SK-MEL-5 (cell line): ENCODE measurements around the gene SPTBN4. TPM values are rescaled to one million over a fixed set of nuclear protein-coding genes. Genes with fewer than 3 reads are reported as not detected.
"Not testable (repeated sequence)": the region's sequence is repeated elsewhere in the genome, so short reads cannot be mapped to it uniquely, and the experiment has no call there.

Source experiments
- DNase-seq: peaks from one replicate; pipeline ENCODE4 v3.0.0-alpha.2; 2016; ENCODE audit warnings: low read depth, low spot score
- in situ Hi-C: cut with HindIII; loops from 2 replicates; pipeline ENCODE4 v1.10.0; 2016; ENCODE audit warnings: low sequenced_read_pairs, high pct_unique_total_duplicates, low pct_unique_long_range_greater_than_20kb
- total RNA-seq: library from RNA; depleted of rRNA; stranded (reverse); fragments of >200 nt; shearing (Covaris generic); gene quantifications from 2 replicates; pipeline ENCODE4 v1.2.3, GENCODE V29; 2014

SPTBN4 gene
- total RNA-seq, 1 experiment from 2014 or later: 0.53 TPM

DNA sequence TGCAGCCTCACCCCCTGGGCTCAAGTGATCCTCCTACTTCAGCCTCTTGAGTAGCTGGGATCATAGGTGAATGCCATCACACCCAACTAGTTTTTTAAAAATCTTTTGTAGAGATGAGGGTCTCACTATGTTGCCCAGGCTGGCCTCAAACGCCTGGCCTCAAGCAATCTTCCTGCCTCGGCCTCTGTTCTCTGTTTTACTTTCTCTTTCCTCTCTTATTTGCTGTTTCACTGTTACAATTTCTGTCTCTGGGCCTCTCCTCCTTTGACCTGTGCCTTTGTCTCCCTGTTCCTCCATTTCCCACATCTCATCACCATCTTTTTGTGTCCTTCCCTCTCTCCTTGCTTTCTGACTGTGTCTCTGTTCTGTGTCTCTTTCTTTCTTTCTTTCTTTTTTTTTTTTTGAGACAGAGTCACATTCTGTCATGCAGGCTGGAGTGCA is 119.2 kb downstream of the SPTBN4 start:
- in situ Hi-C loops: no loop called here
- no peak for DNase-seq

DNA sequence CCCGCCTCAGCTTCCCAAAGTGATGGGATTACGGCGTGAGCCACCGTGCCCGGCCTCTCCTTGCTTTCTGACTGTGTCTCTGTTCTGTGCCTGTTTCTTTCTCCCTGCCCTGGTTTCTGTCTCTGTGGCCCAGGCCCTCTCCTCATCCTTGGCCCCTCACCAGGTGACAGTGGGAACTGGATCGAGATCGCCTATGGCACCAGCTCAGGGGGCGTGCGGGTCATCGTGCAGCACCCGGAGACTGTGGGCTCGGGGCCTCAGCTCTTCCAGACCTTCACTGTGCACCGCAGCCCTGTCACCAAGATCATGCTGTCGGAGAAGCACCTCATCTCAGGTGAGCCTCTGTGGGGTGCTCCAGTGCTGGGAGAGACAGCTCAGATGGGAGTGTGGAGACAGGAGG is 119.8 kb downstream of the SPTBN4 start:
- DNase-seq: no peak
- in situ Hi-C loops: no loop called here

DNA sequence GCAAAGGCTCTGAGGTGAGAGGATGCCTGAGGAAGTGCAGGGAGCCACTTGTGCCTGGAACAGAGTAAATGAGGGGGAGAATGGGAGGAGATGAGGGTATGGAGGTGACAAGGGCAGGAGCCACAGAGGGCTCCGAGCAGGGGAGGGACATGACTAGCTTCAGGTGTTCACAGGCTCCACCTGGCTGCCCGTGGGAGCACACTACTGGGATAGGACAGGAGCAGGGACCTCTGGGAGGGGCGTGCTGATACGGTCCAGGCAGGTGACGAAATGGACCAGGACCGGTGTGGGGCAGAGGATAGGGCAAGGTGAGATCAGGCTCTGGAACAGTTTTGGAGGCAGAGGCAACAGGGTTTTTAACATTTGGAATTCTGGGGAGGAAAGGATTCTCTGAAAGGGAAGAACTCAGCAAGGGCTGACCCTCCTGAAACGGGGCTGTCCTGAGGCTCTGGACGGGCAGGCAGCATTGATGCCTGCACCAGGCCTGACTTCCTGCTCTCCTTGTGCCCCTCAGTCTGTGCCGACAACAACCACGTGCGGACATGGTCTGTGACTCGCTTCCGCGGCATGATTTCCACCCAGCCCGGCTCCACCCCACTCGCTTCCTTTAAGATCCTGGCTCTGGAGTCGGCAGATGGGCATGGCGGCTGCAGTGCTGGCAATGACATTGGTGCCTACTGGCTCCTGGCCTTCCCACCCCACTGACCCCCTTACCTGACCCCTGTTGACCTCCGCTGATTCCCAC is 121.5 kb downstream of the SPTBN4 start:
- in situ Hi-C loops: no loop called here
- no peak for DNase-seq

DNA sequence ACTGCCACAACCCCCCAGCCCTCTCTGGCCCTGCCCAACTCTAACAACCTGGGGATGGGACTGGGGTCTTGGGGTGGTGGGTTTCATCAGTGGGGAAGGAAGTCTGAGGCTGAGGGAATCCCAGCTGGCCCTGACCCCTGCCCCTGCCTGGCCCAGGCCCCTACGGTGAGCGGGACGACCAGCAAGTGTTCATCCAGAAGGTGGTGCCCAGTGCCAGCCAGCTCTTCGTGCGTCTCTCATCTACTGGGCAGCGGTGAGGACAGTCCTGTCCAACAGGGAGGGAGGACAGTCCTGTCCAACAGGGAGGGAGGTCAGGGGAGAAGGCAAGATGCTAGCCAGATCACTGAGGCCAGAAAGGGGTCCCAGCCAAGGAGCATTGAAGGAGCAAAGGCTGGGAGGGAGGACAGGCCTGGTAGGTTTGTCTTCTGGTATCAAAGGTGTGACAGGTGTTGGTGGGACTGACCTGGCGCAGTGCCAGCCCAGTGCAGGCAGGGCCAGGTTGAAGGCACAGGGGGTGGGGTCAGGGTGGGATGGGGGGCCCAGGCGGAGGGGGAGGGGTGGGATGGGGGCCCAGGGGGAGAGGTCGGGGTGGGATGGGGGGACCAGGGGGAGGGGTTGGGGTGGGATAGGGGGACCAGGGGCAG is 122.2 kb downstream of the SPTBN4 start:
- no peak for DNase-seq
- in situ Hi-C loops: no loop called here

DNA sequence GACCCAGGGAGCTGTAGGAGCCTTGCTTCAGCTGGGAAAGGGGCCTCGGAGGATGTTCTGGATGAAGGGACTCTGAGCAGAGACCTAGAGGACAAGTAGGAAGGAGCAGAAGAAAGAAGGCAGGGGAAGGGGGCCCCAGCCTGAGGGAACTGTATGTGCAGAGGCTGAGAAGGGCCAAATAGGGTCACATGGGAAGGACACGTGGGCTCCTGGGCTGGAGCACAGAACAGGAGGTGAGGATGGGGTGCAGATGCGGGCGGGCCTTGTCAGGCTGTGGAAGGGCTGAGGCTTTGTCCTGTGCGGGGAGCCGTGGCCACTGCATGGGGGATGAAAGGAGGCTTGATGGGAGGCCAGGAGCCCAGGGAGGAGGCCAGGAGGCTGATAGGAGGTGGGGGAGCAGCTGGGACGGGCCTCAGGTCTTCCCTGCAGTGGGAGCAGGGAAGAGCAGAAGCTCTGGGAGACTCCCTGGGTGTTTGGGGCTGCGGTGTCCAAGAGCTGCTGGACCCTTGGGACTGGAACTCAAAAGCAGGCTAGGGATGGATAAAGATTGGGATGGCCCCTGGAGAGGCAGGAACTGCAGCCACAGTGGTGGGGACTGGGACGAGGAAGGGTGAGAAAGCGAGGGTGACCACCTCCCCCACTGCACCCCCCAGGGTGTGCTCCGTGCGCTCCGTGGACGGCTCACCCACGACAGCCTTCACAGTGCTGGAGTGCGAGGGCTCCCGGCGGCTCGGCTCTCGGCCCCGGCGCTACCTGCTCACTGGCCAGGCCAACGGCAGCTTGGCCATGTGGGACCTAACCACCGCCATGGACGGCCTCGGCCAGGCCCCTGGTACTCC is 123.0 kb downstream of the SPTBN4 start:
- DNase-seq: no peak
- in situ Hi-C loops: no loop called here

DNA sequence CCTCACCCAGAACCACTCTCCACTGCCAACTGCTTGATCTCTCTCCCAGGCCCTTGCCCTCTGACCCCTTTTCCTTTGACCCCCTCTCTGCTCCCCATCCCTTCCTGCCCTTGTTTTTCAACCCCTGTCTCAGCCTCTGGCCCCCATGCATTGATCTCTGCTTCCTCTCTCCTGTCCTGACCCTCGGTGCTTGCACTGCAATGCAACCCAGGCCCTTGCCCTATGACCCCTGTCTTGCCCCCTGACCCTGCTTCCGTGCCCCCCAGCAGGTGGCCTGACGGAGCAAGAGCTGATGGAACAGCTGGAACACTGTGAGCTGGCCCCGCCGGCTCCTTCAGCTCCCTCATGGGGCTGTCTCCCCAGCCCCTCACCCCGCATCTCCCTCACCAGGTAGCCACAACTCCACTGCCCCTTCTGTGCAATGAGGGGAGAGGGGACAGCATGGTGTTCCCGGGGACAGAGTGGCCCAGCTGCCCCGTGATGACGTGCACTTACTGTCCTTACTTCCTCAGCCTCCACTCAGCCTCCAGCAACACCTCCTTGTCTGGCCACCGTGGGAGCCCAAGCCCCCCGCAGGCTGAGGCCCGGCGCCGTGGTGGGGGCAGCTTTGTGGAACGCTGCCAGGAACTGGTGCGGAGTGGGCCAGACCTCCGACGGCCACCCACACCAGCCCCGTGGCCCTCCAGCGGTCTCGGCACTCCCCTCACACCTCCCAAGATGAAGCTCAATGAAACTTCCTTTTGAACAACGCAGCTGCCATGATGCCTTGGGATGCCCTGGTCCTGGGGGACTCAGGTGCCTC is 123.9 kb downstream of the SPTBN4 start:
- DNase-seq: no peak
- in situ Hi-C loops: no loop called here

DNA sequence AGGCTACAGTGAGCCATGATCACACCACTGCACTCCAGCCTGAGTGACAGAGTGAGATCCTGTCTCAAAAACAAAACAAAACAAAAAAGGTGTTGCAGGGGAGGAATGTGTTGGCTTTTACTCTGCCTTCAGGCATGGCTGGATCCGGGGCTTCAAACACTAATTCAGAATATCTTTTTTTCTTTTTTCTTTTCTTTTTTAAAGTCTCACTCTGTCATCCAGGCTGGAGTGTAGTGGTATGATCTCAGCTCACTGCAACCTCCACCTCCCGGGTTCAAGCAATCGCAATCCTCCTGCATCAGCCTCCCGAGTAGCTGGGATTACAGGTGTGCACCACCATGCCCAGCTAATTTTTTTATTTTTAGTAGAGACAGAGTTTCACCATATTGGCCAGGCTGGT is 124.9 kb downstream of the SPTBN4 start:
- DNase-seq, in situ Hi-C loops: not testable (repeated sequence)

DNA sequence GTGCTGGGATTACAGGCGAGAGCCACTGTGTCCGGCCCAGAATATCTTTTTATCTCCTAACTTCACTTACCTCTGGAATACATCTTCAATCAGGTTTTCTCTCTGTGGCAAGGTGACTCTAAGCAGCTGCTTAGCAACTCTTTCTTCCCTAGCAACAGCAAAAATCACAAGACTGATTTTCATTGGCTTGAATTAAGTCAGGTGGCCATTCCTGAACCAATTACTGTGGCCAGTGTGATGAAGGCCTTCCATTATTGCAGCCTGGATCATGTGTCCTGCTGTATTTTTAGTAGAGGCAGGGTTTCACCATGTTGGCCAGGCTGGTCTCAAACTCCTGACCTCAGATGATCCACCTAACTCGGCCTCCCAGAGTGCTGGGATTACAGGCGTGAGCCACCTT is 125.4 kb downstream of the SPTBN4 start:
- in situ Hi-C loops: no loop called here
- peak; percentile 95 for DNase-seq

DNA sequence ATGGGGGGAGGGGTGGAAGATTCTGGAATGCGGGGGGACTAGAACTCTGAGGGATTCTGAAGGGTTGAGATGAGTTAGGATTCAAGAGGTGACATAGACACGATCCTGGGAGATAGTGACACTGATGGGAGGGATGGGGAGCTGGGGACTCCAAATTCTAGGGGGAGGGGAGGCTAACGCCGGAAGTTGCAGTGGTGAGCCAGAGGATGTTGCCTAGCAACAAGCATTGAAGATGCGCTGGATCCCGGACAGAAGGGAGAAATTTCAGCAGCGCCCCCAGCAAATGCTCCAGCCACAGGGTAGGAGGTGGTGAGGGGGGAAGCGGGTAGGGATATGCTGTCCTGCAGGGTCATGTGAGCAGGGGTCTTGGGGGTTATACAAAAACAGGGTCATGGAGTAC is 127.5 kb downstream of the SPTBN4 start:
- DNase-seq: no peak
- in situ Hi-C loops: no loop called here

DNA sequence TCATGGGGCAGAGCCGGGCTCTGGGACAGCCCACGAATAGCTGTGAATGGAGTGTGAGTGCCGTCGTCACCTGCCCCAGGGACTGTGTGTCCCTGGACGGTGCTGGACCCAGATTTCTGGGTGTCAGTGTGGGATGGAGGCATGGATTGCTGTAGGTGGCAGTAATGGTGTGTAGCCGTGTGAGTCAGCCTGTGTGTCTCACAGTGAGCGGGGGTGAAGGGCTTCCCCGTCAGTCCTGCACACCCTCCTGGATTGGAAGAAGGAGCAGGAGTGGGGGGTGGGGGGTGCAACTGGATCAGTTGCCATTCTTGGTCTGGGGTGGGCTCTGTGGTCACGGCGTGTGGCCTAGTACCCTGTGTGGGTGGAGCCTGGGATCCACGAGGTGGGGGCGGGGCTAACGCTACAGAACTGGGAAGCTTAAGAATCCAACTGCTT is 127.9 kb downstream of the SPTBN4 start:
- in situ Hi-C loops: no loop called here
- peak; percentile 30 for DNase-seq

DNA sequence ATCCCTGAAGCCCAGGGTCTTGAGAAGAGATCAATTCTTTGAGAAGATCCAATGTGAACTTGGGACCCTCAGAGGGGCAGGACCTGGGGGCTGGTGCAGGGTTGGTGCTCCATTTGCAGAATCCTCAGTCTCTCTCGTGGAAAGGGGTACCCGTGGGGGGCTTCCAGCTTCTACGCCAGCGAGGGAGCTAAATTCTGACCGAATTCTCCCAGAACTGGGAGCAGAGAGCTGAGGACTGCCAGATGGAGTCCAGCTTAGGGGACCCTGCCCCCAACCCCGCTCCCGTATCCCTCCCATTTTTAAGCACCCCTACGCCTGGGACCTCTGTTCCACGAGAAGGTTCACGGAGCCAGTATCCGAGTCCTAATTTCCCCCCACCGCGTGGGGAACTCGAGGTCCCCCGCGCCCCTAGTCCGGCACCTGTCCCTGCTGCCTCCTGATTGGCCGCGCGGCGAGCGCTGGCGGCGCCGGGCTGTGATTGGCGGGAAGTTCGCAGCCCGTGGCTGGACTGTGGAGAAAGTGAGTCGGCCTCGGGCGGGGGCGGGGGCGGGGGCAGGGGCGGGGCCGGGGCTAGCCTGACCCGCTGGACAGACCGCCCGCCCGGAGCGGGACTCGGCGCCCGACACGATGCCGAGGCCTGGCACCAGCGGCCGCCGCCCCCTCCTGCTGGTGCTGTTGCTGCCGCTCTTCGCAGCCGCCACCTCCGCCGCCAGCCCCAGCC is 130.0 kb downstream of the SPTBN4 start:
- DNase-seq: peak; percentile 24
- in situ Hi-C loops: no loop called here

DNA sequence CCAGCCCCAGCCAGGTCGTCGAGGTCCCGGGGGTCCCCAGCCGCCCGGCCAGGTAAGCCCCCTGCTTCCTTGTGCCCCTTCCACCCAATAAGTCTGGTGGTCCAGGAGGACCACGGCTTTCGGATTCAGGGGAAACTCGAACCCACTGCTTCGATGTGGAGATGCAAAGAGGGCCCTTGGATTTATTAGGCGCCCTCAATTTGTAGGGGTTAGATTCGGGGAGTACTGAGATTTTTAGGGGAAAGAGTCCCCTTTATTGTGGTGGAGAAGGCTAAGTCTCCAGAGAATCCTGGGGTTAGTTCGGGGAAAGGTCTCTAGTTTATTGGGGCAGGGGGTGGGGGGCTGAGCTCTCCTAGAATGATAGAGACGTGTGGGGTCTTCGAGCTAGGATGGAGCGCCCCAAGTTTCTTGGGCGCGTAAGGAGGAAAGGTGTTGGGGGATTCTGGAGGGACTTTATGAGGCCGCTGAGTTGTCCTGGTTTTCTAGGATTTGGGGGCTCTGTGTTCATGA is 130.6 kb downstream of the SPTBN4 start:
- in situ Hi-C loops: no loop called here
- no peak for DNase-seq

DNA sequence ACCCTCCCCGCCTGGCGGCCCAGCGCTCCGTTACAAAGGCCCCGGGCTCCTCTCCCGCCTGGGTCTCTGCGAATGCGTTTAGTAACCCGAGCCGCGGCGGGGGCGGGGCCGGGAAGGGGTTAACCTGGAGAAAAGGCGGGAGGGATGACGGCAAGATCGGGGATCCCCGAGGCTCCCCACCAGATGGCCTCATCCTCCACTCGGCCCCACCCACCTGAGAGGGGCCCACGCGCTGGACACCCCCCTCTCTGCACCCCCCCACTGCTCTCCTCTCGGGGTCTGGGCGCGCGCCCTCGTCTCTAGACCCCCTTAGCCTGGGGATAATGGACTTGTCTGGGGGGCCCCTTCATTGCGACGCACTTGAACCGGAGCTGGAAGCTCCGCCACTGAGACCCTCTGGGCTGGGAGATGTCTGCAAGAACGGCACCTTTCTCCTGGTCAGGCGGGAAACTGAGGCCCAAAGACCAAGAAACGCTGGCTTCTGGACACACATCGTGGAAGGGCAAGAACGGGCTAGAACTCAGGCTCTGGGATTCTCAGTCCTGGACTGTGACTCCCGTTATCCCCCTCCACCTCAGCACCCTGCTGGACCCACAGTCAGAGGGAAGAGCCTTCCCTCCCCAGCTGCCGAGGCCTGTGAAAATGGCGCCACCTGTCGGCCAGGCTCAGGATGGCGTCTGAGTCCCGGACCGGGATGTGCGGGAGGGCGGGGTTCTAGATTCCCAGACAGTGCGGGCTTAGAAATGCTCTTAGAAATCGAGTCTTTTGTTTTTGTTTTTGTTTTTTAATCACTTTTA is 131.5 kb downstream of the SPTBN4 start:
- peak; percentile 81 for DNase-seq
- in situ Hi-C loops: no loop called here

DNA sequence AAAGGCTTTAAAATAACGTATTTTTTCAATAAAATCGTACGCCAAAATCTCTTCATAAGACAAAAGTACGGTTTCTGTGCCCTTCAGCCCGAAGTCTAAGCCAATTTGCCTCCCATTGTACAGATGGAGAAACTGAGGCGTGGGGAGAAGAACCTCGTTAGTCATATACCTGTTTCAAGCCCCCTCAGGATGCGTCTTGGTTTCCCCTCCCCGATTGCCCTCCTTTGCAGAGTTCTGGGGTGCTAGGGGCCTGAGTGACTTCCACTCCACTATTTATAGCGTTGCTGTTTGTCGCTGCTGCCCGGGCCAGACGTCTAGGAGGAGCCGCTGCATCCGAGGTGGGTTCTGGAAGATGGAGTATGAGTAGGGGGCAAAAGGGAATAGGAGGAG is 132.1 kb downstream of the SPTBN4 start:
- DNase-seq: no peak
- in situ Hi-C loops: no loop called here

DNA sequence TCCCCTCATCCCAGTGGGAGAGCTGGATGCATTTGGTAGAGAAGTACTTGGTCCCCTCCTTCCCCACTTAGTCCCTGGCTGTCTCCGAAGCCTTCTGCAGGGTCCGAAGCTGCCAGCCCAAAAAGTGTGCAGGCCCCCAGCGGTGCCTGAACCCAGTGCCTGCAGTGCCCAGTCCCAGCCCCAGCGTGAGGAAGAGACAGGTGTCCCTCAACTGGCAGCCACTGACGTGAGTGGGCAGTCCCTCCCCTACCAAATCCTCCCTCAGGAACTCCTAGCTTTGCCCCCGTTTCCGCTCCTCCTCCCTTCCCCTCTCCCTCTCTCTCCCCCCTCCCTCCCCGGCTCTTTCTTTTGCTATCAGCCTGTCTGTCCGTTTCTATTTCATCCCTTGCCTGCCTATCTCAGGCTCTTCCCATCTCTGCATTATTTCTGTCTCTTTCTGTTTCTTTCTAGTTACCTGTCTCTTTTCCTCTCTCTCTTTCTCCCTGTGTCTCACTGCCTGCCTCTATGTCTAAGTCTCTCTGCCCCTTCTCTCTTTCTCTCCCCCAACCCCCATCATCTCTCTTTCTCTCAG is 132.6 kb downstream of the SPTBN4 start:
- DNase-seq: no peak
- in situ Hi-C loops: no loop called here
